GM18517 (cell line): ENCODE data around the gene NDFIP1.

ENCODE experiments used
- ATAC-seq: cut with Tn5 transposase; IDR thresholded peaks from one replicate; pipeline ENCODE4 v1.9.1; 2021; ENCODE audit warnings: mild to moderate bottlenecking, moderate library complexity; ENCODE audit not compliant: unreplicated experiment

NDFIP1 gene

DNA sequence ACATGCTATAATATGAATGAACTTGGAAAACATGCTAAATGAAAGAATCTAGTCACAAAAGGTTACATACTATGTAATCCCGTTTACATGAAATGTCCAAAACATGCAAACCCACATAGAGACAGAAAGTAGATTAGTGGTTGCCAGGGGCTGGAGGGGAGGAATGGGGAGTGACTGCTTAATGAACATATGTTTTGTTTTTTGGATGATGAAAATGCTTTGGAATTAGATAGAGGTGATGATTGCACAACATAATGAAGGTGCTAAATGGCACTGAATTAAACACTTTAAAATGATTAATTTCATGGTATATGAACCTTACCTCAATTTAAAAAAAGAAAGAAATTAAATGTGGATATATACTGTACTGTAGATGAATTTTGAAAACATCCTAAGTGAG, 17.6 kb upstream of the NDFIP1 start:
- ATAC-seq = no peak

DNA sequence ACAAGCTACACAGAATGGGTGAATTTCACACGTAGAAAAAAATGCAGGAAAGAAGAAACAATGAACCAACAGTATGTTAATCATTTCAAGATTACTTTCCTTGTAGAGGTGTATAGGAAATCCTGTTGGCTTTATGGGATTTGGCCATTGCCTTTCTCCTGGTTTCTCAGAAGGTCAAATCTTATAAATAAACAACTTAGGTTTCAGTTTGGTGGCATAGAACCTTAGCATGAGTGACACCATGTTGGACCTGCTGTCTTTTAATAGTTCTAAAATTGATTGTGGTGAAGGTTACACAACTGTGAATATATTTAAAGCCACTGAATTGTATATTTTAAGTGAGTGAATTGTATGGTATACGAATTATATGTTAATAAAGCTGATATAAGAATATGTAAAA, 16.7 kb upstream of the NDFIP1 start:
- no peak for ATAC-seq

DNA sequence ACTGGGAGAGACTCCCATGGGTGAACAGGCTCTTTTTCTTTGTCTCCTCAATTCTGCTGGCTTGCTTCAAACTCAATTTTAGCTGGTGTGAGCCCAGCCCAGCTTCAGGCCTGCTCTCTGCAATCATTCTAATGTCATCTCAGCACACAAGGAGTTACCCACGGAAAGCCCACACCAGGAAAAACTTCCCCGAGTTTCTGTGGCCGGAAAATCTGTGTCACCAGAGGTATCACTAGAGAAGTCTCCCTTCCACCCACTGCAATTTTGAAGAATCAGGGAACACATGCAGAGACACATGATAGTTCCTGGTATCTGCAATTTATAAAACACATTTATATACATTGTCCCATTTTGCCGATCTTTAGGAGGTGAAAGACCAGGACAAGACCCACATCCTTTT, 13.5 kb upstream of the NDFIP1 start:
- no peak for ATAC-seq

DNA sequence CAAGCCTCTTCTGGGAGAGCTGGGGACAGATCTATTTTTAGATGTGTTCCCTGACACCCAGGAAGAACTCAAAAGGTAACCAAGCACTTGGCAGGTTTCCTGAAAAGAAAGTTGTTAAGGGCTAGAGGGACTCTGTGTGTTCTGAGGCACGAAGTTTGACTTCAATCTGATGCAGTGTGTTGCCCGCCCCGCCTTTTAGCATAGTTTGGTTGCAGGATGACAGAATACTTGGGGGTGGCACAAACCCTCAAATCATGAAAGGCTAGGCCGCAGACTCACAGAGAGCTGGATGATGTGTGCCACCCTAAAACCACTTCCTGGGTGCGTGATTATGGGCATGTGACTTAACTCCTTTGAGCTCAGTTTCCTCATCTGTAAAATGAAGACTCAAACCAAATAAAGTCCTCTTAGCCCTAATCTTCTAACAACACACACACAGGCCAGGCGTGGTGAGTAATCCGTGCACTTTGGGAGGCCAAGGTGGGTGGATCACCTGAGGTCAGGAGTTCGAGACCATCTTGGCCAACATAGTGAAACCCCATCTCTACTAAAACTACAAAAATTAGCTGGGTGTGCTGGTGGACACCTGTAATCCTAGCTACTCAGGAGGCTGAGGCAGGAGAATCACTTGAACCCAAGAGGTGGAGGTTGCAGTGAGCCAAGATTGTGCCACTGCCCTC, 12.8 kb upstream of the NDFIP1 start:
- ATAC-seq = no peak

DNA sequence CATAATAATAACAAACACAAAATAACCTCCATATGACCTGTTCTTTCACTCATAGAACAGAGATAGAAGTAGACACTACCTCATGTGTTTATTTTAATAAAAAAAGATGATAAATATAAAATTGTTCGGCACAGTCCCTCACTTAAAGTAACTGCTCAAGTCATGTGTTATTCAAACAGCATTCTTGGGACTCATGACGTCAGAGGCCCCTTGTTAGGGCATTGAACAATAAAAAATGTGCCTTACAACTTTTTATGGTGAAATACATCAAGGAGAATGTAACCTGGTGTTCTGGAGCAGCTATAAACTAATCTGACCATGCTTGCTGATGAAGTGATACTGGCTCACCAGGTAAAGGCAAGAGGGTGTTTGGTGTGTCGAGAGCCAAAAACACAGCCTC, 12.2 kb upstream of the NDFIP1 start:
- no peak for ATAC-seq

DNA sequence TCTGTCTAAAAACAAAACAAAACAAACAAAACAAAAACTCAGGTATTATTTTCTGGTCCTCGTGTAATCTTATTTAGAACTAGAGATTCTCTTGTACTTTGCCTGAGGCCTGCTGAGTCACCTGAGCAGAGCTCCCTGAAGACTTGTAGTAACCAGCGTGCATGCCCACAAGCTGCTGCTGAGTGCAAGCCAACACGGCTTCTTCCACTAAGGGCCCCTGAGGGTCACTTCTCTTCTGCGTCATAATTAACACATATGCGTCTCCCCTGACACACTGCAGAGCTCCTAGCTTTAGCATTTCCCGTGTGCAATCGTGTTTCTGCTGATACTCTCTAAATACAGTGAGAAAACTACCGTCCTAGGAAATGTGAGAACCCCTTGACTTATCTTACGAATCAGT, 10.9 kb upstream of the NDFIP1 start:
- ATAC-seq = no peak

DNA sequence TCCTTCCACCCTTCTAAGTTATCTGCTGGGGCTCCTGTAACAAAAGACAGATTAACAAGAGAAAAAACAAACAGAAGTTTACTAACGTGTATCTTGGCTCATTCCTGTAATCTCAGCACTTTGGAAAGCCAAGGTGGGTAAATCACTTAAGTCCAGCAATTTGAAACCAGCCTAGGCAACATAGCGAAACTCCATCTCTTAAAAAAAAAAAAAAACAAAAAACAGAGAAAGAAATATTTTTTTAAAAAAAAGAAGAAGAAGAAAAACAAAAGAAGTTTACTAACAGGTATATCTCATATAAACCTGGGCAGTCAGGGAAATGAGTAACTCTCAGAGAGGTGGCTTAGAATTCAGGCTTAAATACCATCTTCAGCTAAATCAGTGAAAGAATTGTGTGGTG, 10.3 kb upstream of the NDFIP1 start:
- no peak for ATAC-seq

DNA sequence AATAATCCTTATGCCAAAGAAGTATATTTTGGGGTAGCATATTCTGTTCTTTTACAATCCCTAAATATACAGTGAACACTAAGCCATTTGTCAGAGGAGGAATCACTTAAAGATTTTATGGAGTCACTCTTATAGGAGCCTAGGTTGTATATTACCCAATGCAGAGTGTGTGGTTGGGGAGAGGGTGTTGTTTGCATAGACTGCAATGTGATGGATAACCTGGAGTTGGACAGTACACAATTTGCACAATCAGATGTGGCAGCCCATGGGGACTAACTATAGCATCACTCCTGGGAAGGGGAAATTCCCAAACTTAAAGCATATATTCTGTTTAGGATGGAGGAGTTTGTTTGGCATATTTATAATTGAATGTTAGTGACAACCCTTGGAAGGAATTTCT, 9.6 kb upstream of the NDFIP1 start:
- no peak for ATAC-seq

DNA sequence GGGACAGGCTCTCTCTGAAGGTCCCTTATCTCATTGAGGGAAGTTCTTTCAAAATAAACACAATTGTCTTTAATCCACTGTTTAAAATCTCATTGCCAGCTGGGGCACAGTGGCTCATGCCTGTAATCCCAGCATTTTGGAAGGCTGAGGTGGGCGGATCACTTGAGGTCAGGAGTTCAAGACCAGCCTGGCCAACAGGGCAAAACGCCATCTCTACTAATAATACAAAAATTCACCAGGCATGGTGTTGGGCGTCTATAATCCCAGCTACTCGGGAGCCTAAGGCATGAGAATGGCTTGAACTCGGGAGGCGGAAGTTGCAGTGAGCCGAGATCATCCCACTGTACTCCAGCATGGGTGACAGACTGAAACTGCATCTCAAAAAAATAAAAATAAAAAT, 8.3 kb upstream of the NDFIP1 start:
- no peak for ATAC-seq

DNA sequence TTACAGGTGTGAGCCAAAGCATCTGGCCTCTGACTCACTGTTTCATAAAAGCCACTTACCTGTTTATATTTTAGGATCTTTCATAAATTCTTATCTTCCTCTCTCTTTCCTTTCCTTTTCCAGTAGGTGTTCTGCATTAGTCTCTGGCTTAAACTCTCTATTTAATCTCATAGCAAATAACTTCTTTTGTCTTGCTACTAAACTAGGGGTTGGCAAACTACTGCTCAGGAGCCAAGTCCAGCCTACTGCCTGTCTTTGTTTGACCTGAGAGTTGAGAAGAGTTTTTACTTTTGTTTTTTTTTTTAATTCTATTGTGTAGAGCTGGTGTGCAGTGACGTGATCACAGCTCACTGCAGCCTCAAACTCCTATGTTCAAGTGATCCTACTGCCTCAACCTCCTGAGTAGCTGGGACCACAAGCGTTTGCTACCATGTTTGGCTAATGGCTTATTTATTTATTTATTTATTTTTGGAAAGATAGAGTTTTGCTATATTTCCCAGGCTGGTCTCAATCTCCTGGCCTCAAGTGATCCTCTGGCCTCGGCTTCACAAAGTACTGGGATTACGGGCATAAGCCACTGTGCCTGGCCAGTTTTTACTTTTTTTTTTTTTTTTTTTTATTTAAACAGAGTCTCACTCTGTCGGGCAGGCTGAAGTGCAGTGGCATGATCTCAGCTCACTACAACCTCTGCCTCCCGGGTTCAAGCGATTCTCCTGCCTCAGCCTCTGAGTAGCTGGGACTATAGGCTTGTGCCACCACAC, 5.4 kb upstream of the NDFIP1 start:
- no peak for ATAC-seq

DNA sequence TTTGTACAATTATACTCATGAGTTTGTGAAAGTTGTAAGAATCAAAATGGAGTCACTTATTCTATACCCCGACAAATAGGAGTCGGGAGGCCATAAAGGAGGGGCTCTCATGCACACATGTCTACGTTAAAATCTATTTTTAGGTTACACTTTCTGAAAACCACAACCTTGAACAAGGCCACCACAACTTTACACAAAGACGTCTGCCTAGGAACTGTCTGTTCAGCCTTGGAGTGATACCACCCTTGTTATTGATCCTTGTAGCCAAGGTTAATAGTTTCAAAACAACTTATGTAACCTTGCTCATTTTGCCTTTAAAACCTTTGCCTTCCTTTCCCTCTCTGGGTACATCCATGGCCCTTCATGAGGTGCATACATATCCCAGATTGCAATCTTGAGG, 4.1 kb upstream of the NDFIP1 start:
- ATAC-seq = no peak

DNA sequence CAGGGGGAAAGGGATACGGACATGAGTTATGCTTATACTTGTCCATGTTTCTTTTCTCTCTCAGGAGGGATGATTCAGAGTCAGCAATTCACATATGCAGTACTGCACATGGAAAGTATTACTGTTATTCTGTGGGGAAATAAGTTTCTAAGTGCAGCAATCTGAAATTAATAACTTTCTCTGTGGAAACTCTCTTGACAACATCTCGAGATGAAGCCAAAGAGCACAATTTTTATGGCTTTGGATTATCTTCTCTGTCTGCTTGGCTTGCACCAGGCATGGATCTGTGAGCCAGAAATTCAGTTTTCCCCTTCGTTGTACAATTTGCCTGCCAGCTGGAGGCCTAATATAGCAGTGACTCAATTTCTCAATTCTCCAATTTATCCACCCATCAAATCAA, 2.5 kb upstream of the NDFIP1 start:
- ATAC-seq = no peak

DNA sequence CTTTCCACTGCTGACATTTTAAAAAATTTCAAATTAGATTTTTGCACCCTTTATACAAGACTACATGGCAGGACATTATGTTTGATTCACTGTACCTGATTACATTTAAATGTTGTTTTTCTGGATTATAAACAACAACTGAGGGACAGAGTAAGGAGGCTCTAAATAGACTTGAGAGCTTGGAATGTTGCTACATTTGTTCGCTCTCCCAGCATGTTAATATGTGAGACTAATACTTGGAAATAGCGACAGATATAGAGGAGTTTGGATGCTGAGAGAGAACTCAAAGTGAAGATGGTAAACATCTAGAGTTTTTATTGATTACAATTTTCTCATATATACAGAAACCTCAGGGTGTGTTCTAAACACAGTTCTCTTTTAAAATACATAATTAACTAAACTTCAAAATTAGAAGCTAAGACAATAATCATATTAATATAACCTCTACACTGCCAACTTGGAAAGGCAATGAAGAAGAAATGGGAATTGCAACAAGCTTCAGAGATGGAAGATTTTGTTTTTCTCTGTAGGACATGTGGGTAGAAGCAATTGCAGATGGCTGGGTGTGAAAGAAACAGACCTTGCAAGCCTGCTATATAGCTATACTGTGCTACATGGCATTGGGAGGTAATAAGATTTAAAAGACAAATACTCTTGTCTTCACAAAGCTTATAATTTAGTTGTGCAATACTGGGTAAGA, 1.4 kb upstream of the NDFIP1 start:
- no peak for ATAC-seq

DNA sequence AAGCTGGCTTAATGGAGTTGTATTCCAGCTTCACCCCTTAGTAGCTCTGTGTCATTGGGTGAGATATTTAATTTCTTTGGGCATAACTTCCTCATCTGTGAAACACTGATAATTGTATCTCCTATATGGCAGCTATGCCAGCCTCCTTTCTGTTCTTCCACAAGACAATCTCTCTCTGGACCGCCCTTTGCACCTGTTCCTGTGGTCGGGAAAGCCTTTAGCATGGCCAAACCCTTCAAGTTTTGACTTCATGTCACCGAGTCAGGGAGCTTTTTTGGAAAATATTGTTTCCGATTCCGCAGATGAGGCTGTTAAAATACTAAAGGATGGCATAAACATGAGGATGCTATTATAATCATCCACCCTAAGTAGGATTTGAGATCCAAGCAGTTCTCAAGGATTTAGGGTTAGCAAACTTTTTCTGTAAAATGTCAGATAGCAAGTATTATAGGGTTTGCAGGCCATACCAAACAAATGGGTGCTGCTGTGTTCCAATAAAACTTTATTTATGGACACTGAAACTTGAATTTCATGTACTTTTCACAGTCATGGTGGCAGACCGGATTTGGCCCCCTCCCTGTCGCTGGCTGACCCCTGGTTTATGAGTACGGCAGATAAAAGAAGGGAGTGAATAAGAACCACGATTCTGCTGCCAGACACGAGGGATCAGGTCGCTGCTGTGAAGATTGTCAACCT, 695 bp upstream of the NDFIP1 start:
- ATAC-seq = no peak

DNA sequence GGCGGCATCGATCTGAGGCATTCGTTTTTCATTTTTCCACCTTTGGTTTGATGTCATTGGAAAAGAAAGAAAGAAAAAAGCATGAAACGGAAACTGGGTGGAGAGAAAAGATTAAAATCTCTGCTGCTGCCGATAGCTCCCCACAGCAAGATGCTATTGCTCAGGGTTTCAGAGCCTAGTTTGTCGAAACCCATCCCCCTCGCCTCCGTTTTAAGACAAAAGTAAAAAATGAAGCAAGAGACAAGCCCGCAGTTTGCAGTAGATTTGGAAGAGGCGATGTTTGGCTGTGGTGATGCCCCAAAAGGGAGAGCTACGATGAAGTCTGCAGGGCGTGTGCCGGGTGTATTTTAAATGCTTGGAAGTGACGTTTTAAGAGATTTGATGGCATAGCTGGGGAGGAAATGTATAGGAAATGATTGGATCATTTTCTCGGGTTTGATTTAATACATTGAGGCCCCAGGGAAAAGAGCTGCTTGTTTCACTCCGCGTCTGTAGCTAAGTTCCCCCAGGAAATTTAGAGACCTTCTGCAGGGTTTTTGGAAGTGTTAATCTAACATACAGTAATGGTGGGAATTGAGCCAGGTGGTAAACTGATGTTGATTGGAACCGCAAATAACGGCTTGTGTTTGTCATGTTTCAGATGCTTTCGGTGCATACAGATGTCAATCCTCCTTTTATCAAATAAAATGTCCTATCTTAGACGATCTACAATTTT, 909 bp downstream of the NDFIP1 start:
- ATAC-seq = no peak

DNA sequence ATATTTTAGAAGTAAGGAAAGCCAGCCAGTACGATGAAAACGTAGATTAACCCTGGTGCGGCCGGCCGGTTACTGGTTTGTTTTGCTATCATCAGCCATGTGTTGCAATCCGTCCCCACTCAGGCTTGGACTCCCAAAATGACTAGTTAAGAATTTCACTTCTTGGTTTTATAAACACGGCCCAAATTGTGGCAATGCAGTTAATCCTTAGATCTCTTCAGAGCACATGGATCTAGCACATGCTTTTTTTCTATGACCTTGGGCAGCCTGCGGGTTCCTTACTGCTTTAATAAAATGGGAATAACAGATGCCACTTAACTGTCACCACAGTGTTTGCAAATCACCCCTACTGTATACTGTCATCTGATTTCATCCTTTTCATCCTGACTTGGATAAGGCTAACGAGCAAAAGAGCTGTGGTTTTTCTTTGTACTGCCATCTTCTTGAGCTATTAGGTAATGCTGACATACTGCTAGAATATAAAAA, 1.5 kb downstream of the NDFIP1 start:
- no peak for ATAC-seq

DNA sequence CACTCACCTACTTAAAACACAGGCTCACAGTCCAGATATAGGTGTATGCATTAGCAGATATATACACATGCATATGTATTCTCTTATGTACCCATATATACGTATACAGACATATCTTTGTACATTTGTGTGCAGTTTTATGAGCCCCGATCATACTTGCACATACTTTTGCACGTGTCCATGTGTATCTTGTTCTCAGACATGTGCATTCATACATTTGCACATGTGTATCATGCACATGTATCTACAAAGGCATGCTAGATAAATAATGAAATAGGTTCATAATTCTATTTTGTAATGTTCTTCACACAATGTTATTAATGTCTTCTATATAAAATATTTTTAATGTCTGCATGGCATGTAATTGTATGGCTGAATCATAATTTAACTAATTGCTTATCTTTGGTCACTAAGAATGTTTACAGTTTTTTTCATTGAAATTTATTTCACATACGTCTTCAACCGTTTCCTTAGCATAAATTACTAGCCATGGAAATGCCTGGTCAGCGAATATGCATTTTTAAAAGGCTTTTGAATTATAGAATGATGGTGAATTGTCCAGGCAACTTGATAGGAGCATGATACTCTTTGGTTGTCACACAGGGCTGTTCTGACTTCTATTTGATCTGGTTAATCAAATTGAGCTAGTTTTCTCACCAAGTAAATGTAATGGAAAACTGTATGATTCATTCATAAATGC, 2.6 kb downstream of the NDFIP1 start:
- no peak for ATAC-seq

DNA sequence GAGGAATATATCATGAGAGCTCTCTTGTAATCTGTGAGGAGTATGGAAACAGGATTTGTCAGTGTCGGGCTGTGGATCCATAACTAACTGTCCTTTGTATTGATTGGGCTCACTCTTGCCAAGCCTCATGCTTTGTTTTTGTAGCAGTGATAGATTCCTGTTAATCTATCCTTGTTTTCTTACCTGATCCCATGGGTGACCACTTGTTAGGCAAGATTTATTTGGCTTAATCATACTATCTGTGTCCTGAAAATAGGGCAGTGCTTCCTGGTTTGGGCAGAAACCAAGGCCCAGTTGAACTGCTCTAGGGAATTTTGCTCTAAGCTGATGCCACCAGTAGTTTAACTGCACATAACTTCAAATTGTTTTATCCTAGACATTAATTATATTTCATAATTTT, 6.1 kb downstream of the NDFIP1 start:
- no peak for ATAC-seq

DNA sequence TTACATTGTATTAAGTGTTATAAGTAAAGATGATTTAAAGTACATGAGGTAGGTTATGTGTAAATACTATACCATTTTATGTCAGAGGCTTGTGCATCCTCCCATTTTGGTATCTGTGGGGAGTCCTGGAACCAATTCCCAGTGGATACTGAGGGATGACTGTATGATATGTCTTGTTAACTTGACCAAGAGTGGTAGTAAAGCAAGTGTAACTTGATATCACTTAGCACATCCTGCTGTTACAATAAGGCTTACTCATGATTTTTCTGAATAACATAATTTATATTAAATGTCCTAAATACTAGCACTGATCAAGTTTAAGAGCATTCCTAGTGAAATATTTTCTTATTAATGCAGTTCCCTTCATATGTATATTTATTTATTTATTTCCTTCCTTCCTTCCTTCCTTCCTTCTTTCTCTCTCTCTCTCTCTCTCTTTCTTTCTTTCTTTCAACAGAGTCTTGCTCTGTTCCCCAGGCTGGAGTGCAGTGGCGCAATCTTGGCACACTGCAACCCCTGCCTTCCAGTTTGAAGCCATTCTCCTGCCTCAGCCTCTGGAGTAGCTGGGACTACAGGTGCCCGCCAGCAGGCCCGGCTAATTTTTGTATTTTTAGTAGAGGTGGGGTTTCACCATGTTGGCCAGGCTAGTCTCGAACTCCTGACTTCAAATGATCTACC, 7.5 kb downstream of the NDFIP1 start:
- no peak for ATAC-seq
